Endometrium (tissue), 2 donors: ENCODE measurements around the gene CEP112.

Experiments used
- FAIRE-seq: peaks from 2 replicates; lab custom pipeline; 2012; peaks lifted over from hg19 to GRCh38; lab: Jason Lieb, UNC
- donor health status: control.
- donor health status: control.

CEP112 gene

DNA sequence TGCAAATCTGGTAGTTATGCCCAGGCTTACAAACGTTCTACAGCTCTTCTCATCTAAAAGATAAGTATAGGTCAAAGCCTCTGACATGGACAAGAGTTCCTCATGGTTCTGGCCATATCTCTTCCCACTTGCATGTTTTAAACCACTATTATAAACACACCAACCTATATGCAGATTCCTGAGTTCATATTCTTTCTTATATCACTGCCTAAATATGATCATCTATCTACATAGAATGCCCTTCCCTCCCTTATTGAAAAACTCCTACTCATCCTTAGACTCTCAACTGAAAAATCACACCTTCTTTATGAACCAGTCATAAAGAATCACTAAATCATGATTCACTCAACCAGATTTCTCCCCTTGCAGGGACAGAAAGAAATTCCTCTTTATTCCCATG, 128.2 kb downstream of the CEP112 start:
- no peak for FAIRE-seq

DNA sequence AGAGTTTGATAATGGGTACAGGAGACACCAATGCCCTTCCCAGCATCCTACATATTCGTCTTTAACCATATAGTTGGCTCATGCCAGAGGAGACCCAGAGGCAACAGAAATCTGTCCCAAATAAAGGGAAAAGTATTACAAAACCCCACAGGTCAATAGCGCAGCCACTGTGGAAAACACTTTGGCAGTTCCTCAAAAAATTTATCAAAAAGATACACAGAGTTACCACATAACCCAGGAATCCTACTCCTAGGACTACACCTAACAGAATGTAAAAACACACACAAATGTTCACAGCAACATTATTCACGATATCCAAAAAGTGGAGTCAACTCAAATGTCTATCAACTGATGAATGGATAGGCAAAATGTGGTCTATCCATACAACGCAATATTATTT, 135.8 kb downstream of the CEP112 start:
- no peak for FAIRE-seq

DNA sequence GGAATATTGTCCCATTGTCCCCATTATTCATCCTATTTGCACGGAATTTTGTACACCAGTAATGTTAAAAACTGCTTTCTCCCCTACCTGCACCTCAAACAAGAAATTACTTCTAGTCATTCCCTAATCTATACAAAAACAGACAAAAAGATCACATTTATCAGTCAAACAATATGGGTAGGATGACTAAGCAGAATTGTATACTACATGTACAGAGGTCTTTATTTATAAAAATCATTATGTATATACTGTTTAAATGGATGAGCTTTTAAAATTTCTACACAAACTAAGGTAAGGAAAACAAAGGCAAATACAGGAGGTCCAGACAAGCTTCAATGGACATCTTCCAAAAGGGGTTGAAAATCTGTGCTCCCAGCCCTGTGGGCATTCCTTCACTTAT, 137.7 kb downstream of the CEP112 start:
- FAIRE-seq: no peak

DNA sequence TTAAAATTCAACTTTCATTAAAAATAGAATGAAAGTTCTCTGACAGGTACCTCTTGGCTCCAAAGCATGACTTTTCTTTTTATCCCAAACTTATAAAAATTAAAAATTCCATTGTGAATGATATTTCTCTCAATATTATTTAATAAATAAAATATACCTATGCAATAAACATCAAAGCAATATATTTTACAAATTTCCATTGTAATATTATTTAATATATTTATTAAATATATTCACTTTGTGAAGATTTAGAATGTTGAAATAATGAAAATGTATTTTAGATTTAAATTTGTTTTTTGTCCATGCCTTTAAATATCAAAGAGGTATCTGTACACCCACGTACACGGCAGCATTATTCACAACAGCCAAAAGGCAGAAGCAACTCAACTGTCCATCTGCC, 147.8 kb downstream of the CEP112 start:
- peak; percentile 50 for FAIRE-seq

DNA sequence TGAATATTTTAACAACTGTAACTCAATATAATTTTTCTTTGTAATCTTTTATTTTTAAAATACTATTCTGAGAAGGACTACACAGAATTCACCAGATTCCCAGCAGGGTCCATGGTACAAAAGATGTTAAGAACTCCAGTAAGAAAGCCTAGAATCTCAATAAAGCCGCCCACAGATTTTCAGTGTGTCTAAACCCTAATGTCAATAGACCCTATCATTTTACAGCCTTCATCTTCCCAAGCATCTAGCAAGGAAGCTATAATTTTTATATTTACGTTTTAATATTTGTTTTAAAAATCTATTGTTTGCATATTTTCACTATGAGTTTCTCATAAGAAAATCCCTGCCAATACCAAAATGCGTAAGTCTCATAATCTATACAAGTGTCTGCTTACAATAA, 148.5 kb downstream of the CEP112 start:
- no peak for FAIRE-seq

DNA sequence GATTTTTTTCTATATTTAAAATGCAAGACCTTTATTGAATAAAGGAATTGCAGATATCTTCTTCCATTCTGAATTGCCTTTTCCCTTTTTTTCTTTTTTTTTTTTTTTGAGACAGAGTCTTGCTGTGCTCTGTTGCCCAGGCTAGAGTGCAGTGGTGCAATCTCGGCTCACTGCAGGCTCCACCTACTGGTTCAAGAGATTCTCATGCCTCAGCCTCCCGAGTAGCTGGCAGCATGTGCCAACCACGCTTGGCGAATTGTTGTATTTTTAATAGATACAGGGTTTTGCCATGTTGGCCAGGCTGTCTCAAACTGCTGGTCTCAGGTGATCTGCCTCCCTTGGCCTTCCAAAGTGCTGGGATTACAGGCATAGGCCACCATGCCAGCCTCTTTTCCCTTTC, 151.5 kb downstream of the CEP112 start:
- no peak for FAIRE-seq

DNA sequence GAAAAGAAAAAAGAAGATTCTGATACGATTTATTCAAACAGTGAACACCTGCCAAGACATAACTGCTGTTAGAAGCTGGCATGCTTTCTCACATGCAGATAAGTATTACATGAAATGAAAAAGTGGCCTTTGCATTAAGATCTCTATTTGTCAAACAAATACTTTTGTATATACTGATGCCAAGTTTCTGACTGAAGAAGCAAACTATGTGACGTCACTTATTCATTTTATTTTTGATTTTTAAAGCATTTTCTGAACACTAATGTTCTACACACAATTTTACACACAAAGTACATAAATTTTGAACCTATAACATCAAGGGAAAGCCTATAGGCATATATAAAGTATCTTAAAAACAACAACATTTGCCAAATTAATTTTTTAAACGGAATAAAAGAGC, 153.8 kb downstream of the CEP112 start:
- no peak for FAIRE-seq

DNA sequence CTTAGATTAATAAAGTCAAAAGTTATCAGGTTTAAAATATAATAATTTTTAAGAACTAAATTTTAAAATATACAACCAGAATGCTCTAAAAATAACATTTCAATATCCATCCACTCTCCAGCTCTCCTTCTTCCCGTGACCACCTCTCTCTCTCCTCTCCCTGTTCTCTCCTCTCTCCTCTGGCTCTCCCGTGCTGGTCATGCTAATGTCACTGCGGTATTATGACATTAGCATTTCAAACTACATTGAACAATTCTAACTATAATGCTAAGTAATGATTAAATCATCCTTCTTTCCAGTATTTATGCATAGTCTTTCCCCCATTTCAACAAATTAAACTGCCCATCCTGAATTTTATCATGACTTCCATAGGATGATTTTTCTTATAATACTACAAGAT, 154.7 kb downstream of the CEP112 start:
- FAIRE-seq: no peak

DNA sequence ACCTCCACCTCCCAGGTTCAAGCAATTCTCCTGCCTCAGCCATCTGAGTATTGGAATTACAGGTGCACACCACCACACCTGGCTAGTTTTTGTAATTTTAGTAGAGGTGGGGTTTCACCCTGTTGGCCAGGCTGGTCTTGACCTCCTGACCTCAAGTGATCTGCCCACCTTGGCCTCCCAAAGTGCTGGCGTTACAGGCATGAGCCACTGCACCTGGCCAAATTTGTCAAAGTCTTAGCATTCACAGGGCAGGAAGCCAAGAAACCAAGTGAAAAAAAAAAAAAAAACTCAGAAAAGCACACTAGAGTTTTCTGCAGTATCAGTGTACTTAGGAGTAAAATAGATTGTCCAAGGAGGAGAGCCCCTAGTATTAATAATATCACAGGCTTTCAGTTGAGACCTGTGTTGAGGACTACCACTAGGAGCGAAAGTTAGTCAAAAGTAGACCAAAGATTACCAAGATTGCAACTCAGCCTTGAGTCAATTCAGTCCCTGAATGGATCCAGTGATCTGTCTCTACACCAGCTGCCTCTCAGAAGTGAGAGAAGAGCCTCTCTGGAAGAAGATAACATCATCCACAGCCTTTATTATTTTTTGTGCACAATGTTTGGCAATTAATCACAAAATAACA, 159.7 kb downstream of the CEP112 start:
- no peak for FAIRE-seq

DNA sequence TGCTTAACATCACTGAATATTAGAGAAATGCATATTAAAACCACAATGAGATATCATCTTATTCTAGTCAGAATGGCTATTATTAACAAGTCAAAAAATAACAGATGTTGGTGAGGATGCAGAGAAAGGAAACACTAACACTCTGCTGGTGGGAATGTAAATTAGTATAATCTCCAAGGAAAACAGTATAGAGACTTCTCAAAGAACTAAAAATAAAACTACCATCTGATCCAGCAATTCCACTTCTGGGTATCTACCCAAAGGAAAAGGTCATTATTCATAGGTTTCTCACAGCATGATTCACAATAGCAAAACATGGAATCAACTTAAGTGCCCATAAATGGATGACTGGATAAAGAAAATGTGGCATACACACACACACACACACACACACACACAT, 166.4 kb downstream of the CEP112 start:
- no peak for FAIRE-seq

DNA sequence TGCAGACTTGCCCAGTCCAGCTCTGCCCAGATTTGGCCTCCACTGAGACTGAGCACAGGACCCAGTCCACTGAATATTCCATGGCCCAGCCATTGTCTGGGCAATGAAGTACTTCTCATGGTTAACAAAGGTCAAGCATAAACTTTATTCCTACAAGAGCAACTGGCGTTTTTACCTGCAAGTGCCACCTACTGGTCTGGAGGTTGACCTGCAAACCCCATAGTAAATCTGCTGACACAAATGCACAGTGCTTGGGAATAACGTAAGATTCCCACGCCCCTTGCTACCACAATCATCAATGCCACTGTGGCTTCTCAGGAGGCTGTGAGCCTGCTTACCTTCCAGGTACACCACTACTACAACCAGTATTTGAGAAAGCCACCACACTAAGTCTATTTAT, 170.2 kb downstream of the CEP112 start:
- FAIRE-seq: no peak

DNA sequence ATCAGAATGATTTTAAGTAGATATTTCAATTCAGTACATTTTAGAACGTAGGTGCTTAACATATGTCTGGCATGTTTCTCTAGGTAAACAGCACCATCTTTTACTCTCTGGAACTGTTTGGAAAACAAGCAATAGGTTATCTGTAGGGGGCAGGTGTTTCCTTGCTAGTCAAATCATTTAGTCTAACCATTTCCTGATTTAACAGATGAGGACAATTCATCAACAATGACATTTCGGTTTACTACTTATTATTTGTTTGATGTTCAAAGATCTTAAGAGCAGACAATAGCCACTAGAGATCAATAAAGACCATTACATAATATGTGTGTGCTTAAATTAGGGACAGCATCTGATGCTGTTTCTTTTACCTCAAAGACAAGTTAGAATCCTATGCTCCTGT, 173.1 kb downstream of the CEP112 start:
- FAIRE-seq: no peak

DNA sequence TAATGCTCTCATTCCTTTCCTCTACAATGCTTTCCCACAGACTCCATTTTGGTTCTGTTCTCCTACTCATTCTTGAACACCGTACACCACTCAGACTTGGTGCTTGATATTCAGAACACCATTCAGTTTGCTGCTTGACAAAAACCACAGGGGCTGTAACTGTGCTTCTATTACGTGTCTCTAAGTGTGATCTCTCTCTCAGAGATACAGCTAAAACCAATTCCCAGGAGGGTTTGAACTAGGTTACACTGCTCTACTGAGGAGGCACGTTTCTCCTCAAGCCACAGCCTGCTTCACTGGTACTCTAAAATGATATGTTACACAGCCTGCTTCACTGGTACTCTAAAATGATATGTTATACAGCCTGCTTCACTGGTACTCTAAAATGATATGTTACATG, 175.7 kb downstream of the CEP112 start:
- no peak for FAIRE-seq

DNA sequence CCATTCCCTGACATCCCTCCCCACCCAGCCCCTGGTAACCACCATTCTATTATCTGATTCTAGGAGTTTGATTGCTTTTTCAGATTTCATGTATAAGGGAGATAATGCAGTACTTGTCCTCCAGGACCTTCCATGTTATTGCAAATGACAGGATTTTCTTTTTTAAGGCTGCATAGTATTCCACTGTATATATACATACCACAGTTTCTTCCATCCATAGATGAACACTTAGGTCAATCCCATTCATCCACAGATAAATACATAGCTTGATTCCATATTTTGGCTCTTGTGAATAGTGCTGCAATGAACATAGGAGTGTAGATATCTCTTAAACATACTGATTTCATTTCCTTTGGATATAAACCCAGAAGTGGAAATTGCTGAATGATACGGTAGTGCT, 183.3 kb downstream of the CEP112 start:
- FAIRE-seq: no peak

DNA sequence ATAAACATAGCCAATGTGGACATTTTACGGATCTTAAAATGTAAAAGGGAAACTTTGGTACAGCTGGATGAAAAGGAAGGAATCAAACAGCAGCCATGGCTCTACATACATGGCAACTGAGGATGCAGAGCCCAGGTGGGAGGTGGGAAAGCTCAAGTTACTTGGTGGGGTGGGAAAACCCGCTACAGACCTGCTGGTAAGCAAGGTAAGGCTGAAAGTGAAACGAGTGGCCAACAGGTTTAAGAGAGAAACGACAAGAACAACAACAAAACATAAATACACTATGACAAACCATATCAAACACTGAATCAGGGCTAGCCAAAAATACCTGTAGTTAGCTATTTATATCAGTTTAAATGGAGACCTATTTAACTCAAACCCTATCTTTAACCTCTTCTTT, 185.3 kb downstream of the CEP112 start:
- FAIRE-seq: no peak

DNA sequence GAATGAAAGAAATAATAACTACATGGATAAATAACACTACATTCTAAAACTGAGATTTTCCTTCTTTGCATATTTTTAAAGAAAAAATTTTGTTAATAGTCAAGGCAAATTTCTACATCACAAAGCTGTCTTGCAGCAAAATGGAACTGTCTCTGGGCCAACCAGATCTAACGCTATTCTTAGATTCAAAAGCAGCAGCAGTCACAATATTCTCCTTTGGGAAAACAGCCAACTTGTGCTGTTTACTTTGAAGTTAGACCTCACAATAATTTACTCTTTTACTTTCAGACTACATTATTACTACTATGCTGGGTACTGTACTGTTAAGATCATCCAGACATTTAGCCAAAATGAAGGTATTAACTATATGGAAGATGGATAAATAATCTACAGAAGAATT, 189.1 kb downstream of the CEP112 start:
- FAIRE-seq: peak; percentile 54

DNA sequence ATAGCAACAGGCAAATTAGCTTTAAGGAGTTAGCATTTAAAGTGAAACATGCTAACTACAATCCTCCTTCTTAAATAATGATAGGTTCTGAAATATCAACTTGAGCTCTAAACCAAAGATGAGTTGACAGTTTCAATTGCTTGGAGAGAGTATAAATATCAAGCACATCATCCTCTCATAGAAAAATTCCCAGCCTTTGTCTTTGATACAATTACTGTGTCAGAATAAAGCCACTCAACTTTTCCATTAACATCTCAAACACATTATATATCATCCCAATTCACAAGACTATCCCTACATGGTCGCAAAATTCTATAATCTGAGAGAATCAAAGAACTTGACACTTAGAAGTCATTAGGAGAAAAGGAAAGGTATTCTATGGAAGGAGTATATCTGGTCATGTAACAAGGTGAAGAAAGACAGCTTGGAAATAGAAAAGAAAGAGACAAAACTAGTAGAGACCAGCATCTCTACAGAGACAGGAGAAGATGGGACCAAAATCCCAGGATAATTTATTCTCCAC, 189.8 kb downstream of the CEP112 start:
- no peak for FAIRE-seq

DNA sequence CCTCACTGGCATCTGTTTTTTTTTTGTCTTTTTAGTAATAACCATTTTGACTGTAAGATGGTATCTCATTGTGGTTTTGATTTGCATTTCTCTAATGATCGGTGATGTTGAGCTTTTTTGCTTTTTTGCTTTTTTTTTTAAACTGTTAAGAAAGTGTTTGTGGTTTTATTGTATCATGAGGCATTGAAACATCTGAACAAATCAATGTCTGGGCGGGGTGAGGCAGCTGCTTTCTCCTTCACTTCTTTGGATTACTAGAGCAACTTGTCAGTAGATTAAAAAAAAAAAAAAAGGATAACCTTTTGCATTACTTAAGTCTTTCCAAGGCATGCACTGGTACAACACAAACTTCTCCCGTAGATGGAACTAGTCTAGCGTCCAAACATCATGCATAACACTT, 191.7 kb downstream of the CEP112 start:
- FAIRE-seq: no peak

DNA sequence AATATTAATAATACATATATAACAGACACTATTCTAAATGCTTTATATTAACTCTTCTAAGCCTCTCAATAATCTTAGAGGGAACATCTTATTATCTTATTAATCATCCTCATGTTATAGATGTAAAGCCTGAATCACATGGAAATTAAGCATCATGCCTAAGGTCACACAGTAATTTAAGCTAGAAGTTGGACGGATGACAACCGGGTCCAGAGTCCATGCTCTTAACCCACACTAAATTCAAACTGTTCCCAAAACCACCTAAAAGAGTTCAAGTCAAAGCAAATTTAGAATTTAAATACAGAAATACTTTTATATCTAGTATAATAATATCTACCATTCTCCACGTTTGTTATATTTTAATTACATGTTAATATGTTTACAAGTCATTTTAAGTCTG, 193.3 kb downstream of the CEP112 start:
- FAIRE-seq: peak; percentile 21

DNA sequence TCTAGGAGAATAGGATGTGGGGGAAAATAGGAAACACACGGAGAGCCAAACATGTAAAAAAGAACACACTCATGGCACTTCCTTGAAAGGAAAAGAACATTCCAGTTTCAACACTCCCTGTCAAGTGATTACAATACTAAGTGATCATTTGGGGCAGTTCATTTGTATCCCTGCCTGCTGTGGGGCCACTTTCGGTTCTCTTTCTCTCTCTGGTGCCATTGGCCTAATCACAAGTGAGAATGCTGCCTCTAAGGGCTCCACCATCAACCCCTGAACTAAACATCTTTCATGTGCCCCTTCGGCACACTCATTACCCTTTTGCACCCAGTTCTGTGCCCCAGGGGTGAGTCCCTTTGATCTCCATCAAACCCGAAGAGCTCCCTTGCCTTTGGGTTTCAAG, 197.3 kb downstream of the CEP112 start:
- FAIRE-seq: no peak

DNA sequence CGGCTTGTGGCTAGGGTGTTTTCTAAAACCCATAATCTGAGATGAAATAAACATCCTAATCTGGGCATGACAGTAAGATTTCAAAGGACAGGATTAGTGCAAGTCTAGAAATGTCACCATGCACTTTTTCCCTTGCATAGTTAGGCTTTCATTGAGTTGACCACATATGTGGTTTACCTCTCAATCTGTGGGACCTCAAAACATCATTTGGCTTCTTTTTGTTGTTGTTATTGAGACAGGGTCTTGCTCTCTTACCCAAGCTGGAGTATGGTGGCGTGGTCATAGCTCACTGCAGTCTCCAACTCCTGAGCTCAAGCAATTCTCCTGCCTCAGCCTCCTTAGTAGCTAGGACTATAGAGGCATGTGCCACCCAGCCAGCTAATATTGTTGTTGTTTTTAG, 197.8 kb downstream of the CEP112 start:
- no peak for FAIRE-seq

DNA sequence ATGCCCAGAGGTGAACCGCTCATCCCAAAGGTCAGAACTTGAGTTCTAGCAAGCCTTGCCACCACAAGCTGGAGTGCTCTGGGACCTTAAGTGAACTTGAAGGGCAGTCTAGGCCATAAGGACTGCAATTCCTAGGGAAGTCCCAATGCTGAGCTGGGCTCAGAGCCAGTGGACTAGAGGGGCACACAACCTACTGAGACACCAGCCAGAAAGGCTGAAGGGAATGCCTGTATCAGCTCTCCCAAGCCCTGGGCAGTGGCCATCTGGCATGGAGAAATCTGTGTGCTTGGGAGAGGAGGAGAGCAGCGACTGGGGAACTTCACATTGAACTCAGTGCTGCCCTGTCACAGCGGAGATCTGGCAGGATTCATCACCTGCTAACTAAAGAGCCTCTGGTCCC, 201.3 kb downstream of the CEP112 start:
- FAIRE-seq: no peak

DNA sequence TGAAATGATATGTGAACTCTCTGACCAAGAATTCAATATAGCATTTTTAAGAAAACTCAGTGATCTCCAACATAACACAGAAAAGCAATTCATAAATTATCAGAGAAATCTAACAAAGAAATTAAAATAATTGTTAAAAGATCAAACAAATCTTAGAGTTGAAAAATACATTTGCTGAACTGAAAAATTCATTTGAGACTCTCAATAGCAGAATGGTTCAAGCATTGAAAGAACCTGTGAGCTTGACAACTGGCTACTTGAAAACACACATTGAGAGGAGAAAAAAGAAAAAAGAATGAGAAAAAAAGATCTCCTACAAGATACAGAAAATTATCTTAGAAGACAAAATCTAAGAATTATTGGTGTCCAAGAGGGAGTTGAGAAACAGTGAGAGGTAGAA, 203.5 kb downstream of the CEP112 start:
- no peak for FAIRE-seq

DNA sequence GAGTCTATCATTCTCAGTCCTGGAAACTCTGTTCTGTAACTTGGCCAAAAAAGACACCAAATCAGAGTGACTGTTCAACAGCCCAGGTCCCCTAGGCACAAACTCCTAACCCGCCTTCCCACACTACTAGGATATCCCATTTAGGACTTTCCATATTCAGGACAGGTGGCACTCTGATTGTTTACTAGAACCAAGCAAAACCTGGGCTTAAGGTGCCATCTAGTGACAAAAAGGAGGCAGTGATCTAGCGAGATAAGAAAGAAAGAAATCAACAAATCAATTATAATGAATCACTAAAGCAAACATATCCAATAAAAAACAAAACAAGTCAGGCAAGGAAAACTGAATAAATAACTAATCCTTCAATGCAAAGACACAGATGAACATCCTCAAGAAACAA, 203.9 kb downstream of the CEP112 start:
- no peak for FAIRE-seq

DNA sequence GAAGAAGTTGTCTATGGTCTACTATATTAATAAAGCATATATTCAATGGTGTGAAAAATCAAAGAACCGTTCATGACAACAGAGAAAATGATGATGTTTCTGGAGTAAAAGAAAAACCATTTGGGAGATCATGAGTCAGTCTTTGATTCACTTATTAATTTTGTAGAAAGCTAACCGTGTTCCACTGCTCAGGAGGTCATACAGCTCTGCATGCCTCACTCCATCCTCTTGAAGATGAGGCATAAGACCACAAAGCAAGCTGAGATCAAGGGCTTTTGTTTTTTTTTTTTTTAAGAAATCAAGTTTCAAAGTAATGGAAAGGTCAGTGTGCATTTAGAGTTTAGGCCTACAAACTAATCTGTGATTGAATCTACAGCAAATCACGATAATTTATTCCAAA, 206.4 kb downstream of the CEP112 start:
- FAIRE-seq: no peak
